SU-DHL-6 (cell line): ENCODE measurements around the gene SYT8.

Source experiments
- H2AFZ ChIP-seq: fragments of 200-600 bp; sonication (generic); 2 replicates; pipeline ENCODE4 v1.6.1; 2014; ENCODE audit warnings: low read depth, mild to moderate bottlenecking, moderate library complexity, mixed read lengths, antibody characterized with exemption, low read length; ENCODE audit not compliant: severe bottlenecking
- H3F3A ChIP-seq: fragments of 200-600 bp; shearing (Covaris generic); 2 replicates; pipeline ENCODE4 v1.6.0; 2016; ENCODE audit warnings: antibody characterized with exemption, mild to moderate bottlenecking; ENCODE audit not compliant: insufficient read depth
- H3K27ac ChIP-seq: fragments of 200-600 bp; sonication (generic); 2 replicates; pipeline ENCODE4 v1.5.1; 2016; ENCODE audit warnings: low read depth, mild to moderate bottlenecking, low read length, moderate library complexity, mixed read lengths
- H3K27me3 ChIP-seq: fragments of 200-600 bp; sonication (generic), shearing (Covaris generic); 2 replicates; pipeline ENCODE4 v1.6.0; 2014; ENCODE audit warnings: mild to moderate bottlenecking, low read length
- H3K36me3 ChIP-seq: fragments of 200-600 bp; sonication (generic); 2 replicates; pipeline ENCODE4 v1.6.1; 2014; ENCODE audit warnings: mild to moderate bottlenecking, low read length, mixed read lengths
- H3K4me2 ChIP-seq: fragments of 300-600, 200-600 bp; shearing (Covaris generic), sonication (generic); 2 replicates; pipeline ENCODE4 v1.6.0; 2014; ENCODE audit warnings: low read length, low read depth, mild to moderate bottlenecking; ENCODE audit not compliant: poor library complexity, severe bottlenecking
- H3K4me3 ChIP-seq: fragments of 200-600 bp; sonication (generic); 2 replicates; pipeline ENCODE4 v1.5.1; 2014; ENCODE audit warnings: antibody characterized with exemption, low read length, mild to moderate bottlenecking, mixed read lengths; ENCODE audit not compliant: insufficient read depth, poor library complexity, severe bottlenecking
- H3K79me2 ChIP-seq: fragments of 200-600 bp; sonication (generic); 2 replicates; pipeline ENCODE4 v1.6.1; 2014; ENCODE audit warnings: mild to moderate bottlenecking, low read length, moderate library complexity; ENCODE audit not compliant: insufficient read depth
- H3K9ac ChIP-seq: fragments of 200-600 bp; sonication (generic); 2 replicates; pipeline ENCODE4 v1.7.0; 2014; ENCODE audit warnings: mild to moderate bottlenecking, low read length
- H3K9me2 ChIP-seq: fragments of 200-600 bp; sonication (generic); replicated peaks from 2 replicates; pipeline ENCODE4 v1.6.1; 2014; ENCODE audit warnings: low read length; ENCODE audit not compliant: insufficient read depth
- H3K9me3 ChIP-seq: fragments of 200-600 bp; sonication (generic); 2 replicates; pipeline ENCODE4 v1.6.1; 2014; ENCODE audit warnings: low read length, mixed read lengths; ENCODE audit not compliant: insufficient read depth
- H4K20me1 ChIP-seq: fragments of 200-600 bp; sonication (generic); 2 replicates; pipeline ENCODE4 v1.6.1; 2014; ENCODE audit warnings: low read depth, mild to moderate bottlenecking, antibody characterized with exemption, low read length, moderate library complexity, mixed read lengths
- CTCF ChIP-seq: fragments of 200-600 bp; sonication (generic); IDR thresholded peaks from one replicate; pipeline ENCODE4 v1.5.1; 2017; ENCODE audit warnings: antibody characterized with exemption, mild to moderate bottlenecking, low read length, moderate library complexity; ENCODE audit not compliant: insufficient read depth, poor library complexity, severe bottlenecking
- EZH2phosphoT487 ChIP-seq: fragments of 200-600 bp; sonication (generic), shearing (Covaris generic); conservative IDR thresholded peaks from 2 replicates; pipeline ENCODE4 v1.6.1; 2018; ENCODE audit warnings: mild to moderate bottlenecking, antibody characterized with exemption, low read length, moderate library complexity, mixed read lengths

SYT8 gene

GRCh38 chr11:1829039-1829820, 5.6 kb upstream of the SYT8 start:
- Histone ChIP-seq H3K9ac (no peak overlapping the region), H3K4me2 (no peak overlapping the region), H3K9me2 (no peaks in the 10 kb centered on the region), H2AFZ (no peak overlapping the region), H3K79me2 (no peaks in the 10 kb centered on the region), H3K27ac (no peak overlapping the region), H3K36me3 (no peaks in the 10 kb centered on the region), H3K9me3 (no peaks in the 10 kb centered on the region), H3K27me3 (no peaks in the 10 kb centered on the region), H3F3A (no peaks in the 10 kb centered on the region), H3K4me3 (no peak overlapping the region), H4K20me1 (no peaks in the 10 kb centered on the region)
- no peak for TF ChIP-seq EZH2phosphoT487
- no peak for TF ChIP-seq CTCF

GRCh38 chr11:1830004-1830321, 4.8 kb upstream of the SYT8 start:
- Histone ChIP-seq H3F3A (no peaks in the 10 kb centered on the region), H3K9me3 (no peaks in the 10 kb centered on the region), H3K4me2 (no peak overlapping the region), H3K27me3 (no peaks in the 10 kb centered on the region), H3K4me3 (no peak overlapping the region), H3K27ac (no peak overlapping the region), H3K79me2 (no peaks in the 10 kb centered on the region), H3K36me3 (no peaks in the 10 kb centered on the region), H2AFZ (no peak overlapping the region), H4K20me1 (no peaks in the 10 kb centered on the region), H3K9ac (no peak overlapping the region), H3K9me2 (no peaks in the 10 kb centered on the region)
- TF ChIP-seq CTCF, result no peak
- no peak for TF ChIP-seq EZH2phosphoT487

GRCh38 chr11:1830322-1831223, 4.2 kb upstream of the SYT8 start:
- H4K20me1 ChIP-seq, result no peaks in the 10 kb centered on the region
- no peak overlapping the region for H3K4me3 ChIP-seq
- no peaks in the 10 kb centered on the region for H3K9me2 ChIP-seq
- H3K4me2 ChIP-seq, result no peak overlapping the region
- no peak overlapping the region for H3K9ac ChIP-seq
- no peaks in the 10 kb centered on the region for H3K27me3 ChIP-seq
- no peak overlapping the region for H3K27ac ChIP-seq
- no peak overlapping the region for H2AFZ ChIP-seq
- H3K9me3 ChIP-seq, result no peaks in the 10 kb centered on the region
- H3K79me2 ChIP-seq, result no peaks in the 10 kb centered on the region
- no peaks in the 10 kb centered on the region for H3K36me3 ChIP-seq
- H3F3A ChIP-seq, result no peaks in the 10 kb centered on the region
- TF ChIP-seq CTCF (no peak), EZH2phosphoT487 (no peak)
